ENCODE results near the gene PALD1.

- TF ChIP-seq POLR2AphosphoS5 (IDR thresholded peaks at IDR 0.05; ENCODE audit: insufficient read depth in 1 of 2, low read depth in 1 of 2) (no peak), CTCF (IDR thresholded peaks at IDR 0.05) (no peak), POLR2A (IDR thresholded peaks at IDR 0.05) (no peak)
These were observed 112.3 kb downstream of the PALD1 start for GRCh38 chr10:70590655-70591416.
